PFSK-1 (cell line): Measurements from ENCODE around the gene OLFML1.

Experiments used
- FOXP2 ChIP-seq: optimal IDR thresholded peaks from 2 replicates; pipeline ENCODE3; 2011; ENCODE audit warnings: borderline replicate concordance, control low read depth, inconsistent platforms; ENCODE audit not compliant: insufficient read depth; ENCODE audit errors: extremely low read length, extremely low read depth
- POLR2AphosphoS5 ChIP-seq: IDR thresholded peaks from 2 replicates; pipeline ENCODE4 v1.6.1; 2012; ENCODE audit warnings: low read depth, mild to moderate bottlenecking, control low read depth, low read length, moderate library complexity
- SIN3A ChIP-seq: IDR thresholded peaks from 2 replicates; pipeline ENCODE4 v1.6.1; 2012; ENCODE audit warnings: mild to moderate bottlenecking, low read length, moderate library complexity, borderline replicate concordance; ENCODE audit not compliant: insufficient read depth
- TAF1 ChIP-seq: IDR thresholded peaks from 2 replicates; pipeline ENCODE4 v1.6.1; 2012; ENCODE audit warnings: low read length, control low read depth, borderline replicate concordance; ENCODE audit not compliant: insufficient read depth
- TF ChIP-seq, protein P1 (sequence below), 2 experiments: IDR thresholded peaks; 2 replicates each; pipeline versions ENCODE4 v1.6.1 to v1.8.0; 2011 to 2012; ENCODE audit warnings: low read depth in 2 of 2, low read length in 2 of 2, control low read depth in 1 of 2, inconsistent platforms in 1 of 2, mild to moderate bottlenecking in 1 of 2, moderate library complexity in 1 of 2; ENCODE audit not compliant: insufficient read depth in 1 of 2

The OLFML1 gene

DNA sequence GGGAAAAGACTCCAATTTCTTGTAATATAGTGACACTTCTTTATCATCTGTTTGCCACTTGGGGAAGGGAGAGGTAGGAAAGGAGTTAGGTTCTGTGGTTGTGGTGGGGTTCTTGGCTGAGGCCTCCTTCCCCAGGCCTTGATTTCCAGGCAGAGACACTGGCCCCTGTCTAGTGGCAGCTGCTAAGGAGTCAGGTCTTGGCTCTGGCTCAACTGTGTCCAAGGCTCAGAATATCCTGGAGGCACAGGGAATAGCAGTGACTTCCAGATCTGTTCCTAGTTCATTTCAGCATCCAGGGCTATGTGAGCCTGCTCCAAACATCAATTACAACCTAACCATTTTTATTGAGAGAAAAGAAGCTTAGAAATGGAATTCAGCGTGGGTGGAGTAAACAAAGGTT is 58.0 kb downstream of the OLFML1 start:
- TF ChIP-seq TAF1 (no peak), POLR2AphosphoS5 (no peak), SIN3A (no peak), FOXP2 (no peak)
- TF ChIP-seq, protein P1, sequence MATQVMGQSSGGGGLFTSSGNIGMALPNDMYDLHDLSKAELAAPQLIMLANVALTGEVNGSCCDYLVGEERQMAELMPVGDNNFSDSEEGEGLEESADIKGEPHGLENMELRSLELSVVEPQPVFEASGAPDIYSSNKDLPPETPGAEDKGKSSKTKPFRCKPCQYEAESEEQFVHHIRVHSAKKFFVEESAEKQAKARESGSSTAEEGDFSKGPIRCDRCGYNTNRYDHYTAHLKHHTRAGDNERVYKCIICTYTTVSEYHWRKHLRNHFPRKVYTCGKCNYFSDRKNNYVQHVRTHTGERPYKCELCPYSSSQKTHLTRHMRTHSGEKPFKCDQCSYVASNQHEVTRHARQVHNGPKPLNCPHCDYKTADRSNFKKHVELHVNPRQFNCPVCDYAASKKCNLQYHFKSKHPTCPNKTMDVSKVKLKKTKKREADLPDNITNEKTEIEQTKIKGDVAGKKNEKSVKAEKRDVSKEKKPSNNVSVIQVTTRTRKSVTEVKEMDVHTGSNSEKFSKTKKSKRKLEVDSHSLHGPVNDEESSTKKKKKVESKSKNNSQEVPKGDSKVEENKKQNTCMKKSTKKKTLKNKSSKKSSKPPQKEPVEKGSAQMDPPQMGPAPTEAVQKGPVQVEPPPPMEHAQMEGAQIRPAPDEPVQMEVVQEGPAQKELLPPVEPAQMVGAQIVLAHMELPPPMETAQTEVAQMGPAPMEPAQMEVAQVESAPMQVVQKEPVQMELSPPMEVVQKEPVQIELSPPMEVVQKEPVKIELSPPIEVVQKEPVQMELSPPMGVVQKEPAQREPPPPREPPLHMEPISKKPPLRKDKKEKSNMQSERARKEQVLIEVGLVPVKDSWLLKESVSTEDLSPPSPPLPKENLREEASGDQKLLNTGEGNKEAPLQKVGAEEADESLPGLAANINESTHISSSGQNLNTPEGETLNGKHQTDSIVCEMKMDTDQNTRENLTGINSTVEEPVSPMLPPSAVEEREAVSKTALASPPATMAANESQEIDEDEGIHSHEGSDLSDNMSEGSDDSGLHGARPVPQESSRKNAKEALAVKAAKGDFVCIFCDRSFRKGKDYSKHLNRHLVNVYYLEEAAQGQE (IDR thresholded peaks at IDR 0.05; ENCODE audit: insufficient read depth in 1 of 2, low read depth in 2 of 2, low read length in 2 of 2) = no peak

DNA sequence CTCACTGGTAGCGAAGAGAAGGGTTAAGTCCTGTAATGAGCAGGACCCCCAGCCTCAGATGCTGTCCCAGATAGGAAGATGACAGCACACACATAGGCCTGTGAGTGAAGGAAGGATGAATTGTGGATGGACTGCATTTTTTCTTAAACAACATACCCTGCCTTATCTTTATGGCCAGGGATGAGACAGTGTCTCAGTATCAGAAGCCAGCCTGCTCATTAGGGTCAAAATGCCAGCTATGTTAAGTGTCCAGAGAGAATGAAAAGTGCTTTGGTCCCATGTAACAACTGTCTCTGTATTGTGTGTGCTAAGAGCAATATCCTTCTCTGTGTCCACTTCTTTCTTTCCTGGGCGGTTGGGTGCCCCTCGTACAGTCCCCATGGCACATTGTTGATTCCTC is 58.7 kb downstream of the OLFML1 start:
- no peak for TF ChIP-seq SIN3A

DNA sequence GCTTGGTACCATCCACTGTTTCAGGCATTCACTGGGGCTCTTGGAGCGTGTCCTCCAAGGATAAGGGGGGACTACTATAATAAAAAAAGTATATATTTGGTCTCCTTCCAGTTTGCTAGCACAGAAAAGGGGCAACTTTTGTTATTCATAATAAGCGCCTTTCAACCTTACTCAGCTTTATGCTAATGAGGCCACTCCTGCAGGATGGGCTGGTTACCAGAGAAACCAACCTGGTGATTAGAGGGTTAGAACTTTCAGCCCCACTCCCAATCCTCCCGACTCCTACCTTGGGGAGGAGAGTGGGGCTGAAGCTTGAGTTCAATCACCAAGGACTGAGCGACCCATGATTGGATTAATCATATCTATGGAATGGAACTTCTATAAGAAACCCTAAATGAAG is 60.3 kb downstream of the OLFML1 start:
- TF ChIP-seq, protein P1 (IDR thresholded peaks at IDR 0.05; ENCODE audit: insufficient read depth in 1 of 2, low read depth in 2 of 2, low read length in 2 of 2) = no peak
- no peak for TF ChIP-seq FOXP2
- no peak for TF ChIP-seq POLR2AphosphoS5
- TF ChIP-seq SIN3A = no peak
- TF ChIP-seq TAF1 = no peak

DNA sequence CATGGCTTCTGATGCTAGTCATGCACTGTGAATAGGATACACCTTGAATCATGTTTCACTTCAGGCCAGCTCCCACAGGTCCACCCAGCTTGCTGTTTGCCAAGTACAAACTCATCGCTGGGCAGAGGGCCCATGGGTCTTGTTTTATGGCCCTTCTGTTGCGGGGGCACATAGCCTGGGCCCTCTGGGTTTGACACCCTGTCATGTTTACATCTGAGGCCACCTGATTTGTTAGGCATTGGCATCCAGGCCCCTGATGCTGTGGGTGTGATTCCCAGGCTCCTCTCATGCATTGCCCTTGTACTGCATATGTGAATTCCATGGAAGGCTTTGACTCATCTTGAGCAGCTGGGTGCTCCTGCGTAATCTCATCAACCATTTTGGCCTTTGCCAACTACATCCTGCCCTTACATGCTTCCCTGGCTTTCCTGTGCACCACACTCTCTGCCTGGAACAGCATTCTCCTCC is 61.1 kb downstream of the OLFML1 start:
- no peak for TF ChIP-seq POLR2AphosphoS5
- no peak for TF ChIP-seq FOXP2
- TF ChIP-seq, protein P1 (IDR thresholded peaks at IDR 0.05; ENCODE audit: insufficient read depth in 1 of 2, low read depth in 2 of 2, low read length in 2 of 2) = no peak
- TF ChIP-seq SIN3A = no peak
- TF ChIP-seq TAF1 = no peak

DNA sequence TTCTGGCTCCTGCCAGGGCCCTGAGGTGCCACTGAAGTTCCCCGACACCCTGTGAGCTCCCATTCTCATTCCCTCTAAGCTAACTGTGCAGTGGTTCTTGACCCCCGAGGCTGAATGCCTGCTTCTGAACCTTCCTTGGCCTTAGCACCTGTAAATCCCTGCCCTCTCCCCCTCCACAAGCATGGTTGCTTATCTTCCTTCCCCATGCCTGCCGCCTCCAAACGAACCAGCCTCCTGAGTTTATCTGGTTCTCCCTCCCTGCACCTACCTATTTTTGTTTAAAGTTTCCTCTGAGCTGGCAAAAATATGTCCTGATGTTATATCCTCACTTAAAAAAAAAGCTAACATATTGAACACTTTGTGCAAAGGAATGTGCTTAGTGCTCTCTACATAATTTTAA is 62.4 kb downstream of the OLFML1 start:
- TF ChIP-seq TAF1 (no peak), POLR2AphosphoS5 (no peak)

DNA sequence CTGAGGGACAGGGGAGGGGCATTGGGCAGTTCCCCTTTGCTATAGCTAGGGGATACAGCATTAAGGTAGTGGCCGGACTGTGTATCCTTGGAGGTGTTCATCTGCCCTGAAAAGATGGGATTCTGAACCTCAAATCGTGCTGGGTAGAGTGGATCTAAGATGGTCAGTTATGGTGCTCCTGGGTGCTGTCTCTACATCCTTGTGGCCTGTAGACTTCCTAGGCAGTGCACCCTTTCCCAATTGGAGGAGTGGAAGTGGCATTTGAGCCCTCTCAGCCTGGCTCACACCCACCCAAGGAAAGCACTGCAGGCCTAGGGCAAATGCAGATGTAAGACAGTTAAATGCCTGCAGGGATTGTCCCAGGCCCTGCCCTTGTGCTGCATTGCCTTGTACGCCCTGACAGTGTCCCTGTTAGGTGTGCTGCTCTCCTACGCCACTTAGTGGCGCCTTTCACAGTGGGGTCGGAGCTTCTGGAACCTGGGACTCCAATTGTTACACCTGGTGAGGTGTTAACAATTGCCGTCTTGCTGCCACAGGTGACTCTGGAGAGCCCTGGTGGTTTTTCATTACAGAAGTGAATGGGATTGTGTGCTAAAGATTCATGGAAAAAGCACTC is 63.5 kb downstream of the OLFML1 start:
- no peak for TF ChIP-seq FOXP2
- no peak for TF ChIP-seq TAF1
- TF ChIP-seq SIN3A = no peak
- TF ChIP-seq POLR2AphosphoS5 = no peak
- TF ChIP-seq, protein P1 (IDR thresholded peaks at IDR 0.05; ENCODE audit: insufficient read depth in 1 of 2, low read depth in 2 of 2, low read length in 2 of 2) = no peak
